T follicular helper cell (primary cell): Measurements from ENCODE around the gene TRABD2B.

Experiments
- DNase-seq: peaks from one replicate; pipeline ENCODE4 v3.0.0-alpha.2; 2020; ENCODE audit warnings: low read depth

Gene TRABD2B

DNA sequence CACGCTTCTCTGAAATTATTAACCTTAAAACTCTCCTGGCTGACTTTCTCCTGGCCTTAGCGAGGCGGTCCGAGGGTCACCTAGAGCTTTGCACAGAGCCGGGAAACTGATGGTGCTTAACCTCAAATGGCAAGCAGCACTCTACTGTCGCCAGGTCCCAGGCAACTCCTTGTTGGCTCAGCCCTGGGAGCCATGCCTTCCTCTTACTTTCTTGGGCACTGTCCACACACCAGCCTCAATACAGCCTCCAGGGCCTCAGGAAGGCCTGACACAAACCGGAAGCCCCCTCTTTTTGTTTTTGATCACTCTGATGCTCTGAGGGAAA, 3.8 kb downstream of the TRABD2B start:
- no peak for DNase-seq

DNA sequence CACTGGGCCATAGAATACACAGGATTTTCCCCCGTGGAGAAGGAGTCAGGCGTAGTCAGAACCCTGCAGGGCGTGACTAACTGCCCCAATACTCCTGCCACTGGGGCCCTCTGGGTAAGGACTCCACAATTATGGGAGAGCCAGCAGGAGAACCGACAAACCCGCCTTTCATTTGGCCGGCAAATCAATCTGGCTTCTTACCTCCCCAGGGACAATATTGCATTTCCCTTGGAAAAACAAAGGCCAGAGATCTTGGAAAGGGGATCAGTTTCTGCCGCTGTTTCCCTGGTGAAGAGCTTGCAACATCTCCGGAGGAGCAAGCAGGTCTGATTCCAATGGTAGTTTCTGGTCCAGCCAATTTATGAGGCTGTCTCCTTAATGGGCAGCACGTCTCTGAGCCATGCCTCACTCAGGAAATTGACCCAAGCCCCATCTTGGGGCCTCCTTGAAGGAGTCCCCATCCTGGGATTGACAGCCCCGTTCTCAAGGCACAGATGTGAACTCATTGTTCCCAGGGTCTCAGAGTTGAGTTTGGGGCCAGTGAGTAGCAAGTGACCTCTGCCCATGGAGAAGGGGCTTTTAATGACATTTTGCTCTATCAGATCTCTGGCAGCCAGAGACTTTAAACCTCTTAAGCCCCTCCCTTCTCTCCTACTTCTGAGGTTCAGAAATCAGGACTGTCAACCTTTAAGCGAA, 4.3 kb downstream of the TRABD2B start:
- no peak for DNase-seq

GRCh38 chr1:47991673-47992072, 5.5 kb downstream of the TRABD2B start:
- no peak for DNase-seq

DNA sequence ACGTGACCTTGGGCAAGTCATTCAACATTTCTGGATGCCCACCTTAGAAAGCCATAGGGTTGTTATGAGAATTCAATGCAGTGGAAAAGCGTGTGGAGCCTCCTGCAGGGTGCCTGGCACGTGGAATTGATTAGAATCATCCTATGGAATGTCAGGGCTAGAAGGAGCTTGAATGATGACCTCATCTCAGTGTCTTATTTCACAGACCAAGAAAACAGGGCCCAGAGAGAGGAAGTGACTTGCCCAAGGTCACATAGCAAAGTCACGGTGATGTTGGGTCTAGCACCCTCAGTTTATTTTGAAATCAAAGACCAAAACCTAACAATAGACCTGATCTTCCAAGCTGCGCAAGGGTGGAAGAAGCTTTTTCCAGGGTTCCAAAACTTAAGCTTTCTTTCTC, 6.0 kb downstream of the TRABD2B start:
- no peak for DNase-seq

DNA sequence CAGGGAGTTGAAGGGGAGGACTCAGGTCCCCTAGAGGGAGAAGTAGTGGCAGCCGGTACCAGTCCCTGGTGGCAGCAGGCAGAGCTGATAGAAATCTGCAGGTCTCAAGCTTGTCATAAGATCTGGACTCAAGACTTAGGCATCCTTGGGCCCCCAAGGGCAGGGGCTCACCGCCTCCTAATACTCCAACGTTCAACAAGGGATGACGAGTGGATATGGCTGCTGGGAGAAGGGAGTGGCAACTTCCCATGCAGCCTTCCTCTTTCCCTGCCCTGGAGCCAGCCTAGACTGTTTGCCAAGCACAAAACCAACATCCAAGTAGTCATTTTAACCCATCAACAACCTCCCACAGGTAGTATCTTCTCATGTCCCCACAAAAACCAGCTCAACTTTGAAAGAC, 6.9 kb downstream of the TRABD2B start:
- DNase-seq, result no peak

- DNase-seq, result no peak
Measured at GRCh38 chr1:47987601-47988000, 9.6 kb downstream of the TRABD2B start.

GRCh38 chr1:47986761-47987200, 10.4 kb downstream of the TRABD2B start:
- no peak for DNase-seq

DNA sequence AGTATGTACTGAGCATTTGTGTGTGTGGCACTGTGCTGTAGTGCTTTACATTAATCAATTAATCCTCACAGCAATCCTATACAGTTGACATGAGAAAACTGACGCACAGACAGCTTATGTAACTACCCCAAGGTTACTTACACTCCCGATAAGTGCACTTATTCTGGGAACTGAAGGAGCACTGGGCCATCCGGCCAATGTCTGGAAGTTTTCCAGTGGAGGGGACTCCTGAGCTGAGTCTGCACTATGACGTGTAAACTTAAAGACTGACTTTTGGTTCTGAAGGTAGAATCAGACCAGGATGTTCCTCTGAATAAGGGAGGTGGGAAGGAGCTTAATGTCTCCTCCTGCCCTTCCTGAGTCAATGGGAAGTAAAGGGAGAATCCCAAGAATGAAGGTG, 12.2 kb downstream of the TRABD2B start:
- no peak for DNase-seq

- no peak for DNase-seq
Measured at GRCh38 chr1:47984175-47984789, 12.9 kb downstream of the TRABD2B start.

DNA sequence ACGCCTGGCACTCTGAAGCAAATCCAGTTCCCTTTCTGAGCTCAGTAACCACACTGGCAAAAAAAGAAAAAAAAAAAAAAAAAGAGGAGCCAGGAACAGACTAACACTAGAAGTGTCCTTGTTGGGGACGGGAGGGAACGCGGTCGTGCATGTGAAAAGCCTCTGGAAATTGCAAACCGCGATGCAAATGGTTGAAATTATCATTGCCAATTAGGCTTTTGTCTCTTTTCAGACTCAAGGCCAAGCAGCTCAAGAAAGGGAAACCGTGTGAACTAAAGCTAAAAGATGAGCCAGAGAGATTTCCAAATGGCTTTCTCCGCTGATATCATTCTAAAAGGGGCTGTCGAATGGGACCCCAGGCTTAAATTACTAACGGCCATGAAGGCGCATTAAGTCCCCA, 13.5 kb downstream of the TRABD2B start:
- no peak for DNase-seq

DNA sequence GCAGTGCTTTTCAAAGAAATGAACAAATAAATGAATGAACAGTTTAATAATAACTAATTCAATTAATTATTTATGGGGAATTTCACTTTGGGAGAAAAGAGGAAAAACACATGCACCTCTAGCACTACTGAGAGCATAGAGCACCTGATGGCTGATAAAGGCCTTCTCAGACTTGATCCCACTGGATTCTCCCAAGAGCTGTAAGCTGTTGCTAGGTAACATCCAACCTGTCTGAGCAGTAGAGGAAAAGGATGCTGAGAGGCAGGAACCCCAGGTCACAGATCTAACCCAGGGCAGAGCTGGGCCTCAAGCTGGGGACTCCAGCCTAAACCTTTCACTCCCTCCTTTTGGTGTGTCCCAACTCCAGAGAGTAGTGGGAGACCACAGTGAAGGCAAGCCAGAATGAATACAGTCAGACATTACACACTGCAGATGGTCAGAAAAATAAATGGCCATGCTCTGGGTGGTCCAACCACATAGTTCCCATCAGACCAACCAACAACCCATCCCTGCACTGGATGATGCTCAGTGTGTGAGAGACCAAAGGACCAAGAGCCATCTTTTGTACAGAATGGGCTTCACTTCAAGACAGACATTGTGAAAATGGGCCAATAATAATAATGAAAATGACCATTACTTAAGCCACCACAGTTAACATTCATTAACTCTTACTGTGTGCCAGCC, 15.4 kb downstream of the TRABD2B start:
- DNase-seq, result no peak

DNA sequence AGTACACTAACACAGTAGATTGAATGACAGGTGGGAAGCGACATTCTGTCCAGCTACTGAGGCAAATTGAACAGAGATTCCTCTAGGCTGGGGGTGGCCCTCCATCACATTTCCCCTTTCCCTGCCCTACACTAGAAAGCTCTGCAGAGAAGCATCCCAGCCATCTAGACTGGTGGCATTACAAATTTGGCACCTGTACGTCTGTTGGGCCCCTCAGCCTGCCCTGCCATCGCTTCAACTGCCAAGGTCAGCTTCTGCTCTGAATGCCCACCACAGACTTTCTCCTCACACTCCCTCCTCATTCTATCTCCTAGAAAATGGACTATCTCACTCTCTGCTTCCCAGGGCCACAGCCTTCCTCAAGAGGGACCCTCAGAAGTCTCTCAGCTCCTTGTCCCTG, 16.7 kb downstream of the TRABD2B start:
- DNase-seq, result no peak

DNA sequence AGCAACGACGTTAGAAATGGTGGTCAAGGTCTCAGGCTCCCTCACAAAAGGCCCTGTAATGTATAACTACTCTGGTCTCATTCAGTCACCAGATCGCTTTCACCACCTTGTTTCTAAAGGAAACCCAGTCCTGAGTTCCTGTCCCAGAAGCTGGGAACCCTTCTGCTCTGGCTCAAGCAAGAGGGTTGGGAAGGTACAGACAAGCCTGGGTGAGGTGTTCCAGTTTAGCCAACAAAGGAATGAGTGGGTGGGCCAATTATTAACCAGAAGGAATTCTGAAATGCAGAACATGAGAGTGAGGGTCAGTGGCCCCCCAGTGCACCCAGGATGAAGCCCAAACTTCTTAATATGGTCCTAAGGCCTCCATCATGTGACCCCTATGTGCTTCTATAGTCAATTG, 17.5 kb downstream of the TRABD2B start:
- no peak for DNase-seq

DNA sequence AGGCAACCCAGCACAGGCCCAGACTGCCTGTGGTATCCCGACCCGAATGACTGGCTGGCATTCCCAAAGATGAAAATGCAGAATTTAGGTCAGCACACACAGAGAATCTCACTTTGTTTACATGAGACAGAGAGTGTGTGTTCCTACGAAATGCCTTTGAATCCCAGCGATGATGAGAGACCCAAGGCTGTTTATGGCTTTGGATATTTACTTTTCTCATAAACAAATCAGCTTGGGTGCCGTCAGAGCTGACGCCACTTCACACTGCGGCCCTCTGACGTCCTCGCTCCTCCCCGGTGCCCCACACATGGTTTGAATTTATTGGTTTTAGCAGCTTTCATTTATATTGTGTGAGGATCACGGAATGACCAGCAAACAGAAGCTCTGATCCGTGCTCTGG, 18.7 kb downstream of the TRABD2B start:
- no peak for DNase-seq

DNA sequence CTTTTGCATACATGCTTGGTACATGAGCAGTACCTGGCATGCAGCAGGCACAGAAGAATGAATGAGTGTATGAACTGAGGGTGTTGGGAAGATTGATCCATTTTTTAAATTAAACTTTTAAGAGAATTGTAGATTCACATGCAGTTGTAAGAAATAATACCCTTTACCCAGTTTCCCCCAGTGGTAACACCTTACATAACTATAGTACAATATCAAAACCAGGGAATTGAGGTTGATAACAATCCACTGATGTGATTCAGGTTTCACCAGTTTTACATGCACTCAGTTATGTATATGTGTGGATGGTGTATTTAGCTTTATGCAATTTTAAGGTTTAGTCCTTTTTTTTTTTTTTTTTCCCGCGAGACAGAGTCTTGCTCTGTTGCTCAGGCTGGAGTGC, 20.5 kb downstream of the TRABD2B start:
- no peak for DNase-seq

DNA sequence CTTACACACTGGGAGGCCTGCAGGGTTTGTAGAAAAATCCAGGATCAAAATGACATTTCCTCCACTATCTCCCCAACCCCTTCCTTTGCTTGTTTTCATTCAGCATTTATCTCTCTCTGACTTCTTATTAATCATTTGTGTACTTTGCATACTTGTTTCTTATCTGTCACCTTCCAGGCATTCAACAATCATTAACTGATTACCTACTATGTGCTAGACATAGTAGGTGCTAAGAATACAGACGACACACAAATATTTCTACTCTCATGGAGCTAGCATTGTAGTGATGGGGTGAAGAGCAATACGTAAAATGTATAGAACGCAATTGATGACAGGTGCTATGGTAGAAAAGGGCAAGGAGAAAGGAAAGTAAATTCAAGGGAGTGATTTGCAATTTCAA, 20.9 kb downstream of the TRABD2B start:
- no peak for DNase-seq

DNA sequence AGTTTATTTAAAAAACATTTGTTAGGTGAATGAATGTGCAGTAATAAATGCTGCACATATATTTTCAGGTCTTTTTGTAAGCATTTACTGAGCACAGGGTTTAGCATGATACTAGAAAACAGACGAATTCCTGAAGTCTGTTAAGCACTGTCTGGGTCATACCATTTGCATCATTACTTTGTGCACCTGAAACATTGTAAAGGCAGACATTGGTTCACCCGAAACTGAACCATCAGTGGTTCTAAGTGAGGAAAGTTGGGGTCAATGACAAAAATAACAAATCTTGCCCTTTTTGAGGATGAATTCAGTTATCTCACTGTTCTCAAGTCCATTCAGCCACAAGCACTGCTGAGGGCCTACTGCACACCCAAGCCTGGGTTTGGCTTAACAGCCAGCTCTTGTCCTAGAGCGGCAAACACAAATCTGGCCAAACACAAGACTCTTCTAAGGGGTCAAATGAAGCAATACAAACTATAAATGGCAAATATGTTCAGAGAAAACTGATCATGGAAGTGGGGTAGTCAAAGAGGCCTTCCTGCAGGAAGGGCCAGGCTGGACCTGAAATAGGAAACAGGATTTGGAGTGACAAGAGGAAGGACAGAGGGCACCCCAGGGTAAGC, 21.8 kb downstream of the TRABD2B start:
- DNase-seq, result no peak

DNA sequence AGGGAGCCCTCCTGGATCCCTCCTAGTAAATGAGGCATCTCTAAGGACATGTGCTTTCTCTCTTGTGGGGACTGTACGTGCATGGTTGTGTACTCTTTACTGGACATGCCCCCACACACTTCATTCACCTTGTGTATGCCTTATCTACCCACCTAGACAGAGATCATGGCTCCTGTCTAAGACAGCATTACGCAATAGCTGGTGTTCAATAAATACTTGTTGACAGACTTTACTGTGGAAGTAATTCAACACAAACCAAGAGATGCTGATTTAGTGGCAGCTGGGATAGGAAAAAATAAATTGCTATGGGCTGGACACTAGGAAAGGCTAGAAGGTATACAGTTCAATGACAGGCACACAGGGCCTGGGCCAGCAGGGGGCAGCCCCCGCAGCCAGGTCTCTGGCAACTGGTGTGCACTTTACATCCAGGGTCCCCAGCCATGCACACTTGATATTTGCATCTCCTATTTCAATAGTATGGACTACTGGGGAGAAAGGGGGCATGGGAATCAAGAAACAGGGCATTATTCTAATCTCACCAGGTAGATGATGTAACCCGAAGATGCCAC, 24.2 kb downstream of the TRABD2B start:
- DNase-seq, result no peak

- DNase-seq, result no peak
Measured at GRCh38 chr1:47971385-47972160, 25.6 kb downstream of the TRABD2B start.

DNA sequence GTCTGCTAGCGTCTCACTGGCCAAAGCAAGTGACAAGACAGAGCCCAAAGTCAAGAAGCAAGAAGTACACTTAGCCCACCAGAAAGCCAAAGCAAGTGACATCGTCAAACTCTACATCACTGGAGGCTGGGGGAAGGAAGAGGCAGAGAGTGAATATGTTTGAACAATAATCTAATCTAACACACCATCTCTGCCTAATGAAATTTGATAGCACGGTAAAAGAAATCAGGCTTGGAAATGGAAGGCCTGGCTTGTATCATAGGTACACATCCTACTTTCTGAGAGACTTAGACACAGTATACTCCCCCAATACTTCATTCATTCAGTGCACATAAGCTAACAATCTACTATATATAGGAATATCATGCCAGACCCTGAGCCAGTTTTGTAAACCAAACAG, 26.3 kb downstream of the TRABD2B start:
- no peak for DNase-seq

DNA sequence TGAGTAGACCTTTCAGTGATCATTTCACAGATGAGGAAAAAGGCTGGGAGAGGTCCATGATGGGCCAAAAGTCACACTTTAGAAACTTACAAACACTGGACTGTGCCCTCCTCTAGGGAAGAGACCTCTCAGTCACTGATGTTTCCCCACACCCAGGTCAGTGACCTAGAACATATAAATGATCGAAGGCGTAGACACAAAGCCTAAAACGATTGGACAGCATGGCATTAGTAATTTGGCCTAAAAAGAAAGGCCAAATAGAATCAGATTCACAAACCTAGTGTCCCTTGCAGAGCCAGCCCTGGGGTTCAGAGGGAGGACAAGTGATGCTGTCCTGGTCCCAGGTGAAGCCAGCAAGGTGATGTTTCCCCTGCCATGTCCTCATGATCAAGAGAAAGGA, 27.7 kb downstream of the TRABD2B start:
- no peak for DNase-seq

DNA sequence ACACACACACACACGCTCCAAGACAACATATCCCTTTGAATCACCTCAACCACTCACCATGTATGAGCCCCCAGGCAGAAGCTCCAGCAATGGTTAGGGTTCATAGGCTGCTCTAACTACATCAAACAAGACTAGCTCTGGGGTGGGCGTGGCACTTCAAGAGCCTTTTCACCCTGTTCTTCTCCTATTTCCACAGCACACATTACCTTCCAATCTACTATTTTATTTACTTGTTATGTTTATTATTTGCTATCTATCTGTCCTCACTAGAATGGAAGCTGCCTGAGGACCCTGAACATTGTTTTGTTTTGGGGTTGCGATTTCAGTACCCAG, 28.7 kb downstream of the TRABD2B start:
- DNase-seq, result no peak
